ENCODE measurements around the gene DIP2C.

Gene DIP2C

GRCh38 chr10:494149-494542 is 195.3 kb downstream of the DIP2C start:
- no peak for DNase-seq (ENCODE audit: low spot score)

DNA sequence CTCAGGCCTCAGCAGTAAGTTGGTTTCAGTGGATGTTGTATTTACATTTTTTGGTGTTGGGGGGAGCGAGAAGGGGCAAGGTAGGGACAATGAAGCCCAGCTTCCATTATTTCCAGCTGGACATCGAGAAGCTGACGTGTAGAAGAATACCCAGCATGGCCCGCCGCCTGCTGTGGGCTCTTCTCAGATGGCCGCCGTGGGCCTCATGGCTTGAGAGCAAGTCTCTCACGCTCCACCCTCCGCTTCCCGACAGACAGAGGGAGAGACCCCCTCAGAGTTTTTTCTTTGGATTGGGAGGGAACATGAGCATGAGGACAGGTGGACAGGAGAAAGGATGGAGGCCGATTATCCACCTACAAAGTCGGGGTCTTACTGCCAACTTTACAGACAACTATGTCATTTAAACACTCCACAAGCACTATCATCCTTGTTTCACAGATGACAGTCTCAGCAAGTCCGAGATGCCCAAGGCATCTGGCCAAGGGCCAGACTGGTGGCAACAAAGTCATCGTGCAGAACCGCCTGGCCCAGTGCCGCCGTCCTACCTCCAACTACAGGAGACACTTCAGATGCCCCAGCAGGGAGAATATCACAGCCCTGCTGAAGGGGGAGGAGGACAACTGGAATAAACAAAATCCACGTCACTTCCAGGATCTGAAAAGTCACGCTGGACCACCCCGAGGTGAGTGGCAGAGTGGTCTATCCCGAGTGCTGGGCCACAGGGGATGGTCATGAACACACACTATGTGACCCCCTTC is 195.9 kb downstream of the DIP2C start:
- DNase-seq (ENCODE audit: low spot score) = no peak

- no peak for DNase-seq (ENCODE audit: low spot score)
These were observed 196.6 kb downstream of the DIP2C start for GRCh38 chr10:492836-493235.

- no peak for DNase-seq (ENCODE audit: low spot score)
These were observed 197.6 kb downstream of the DIP2C start for GRCh38 chr10:491667-492424.

DNA sequence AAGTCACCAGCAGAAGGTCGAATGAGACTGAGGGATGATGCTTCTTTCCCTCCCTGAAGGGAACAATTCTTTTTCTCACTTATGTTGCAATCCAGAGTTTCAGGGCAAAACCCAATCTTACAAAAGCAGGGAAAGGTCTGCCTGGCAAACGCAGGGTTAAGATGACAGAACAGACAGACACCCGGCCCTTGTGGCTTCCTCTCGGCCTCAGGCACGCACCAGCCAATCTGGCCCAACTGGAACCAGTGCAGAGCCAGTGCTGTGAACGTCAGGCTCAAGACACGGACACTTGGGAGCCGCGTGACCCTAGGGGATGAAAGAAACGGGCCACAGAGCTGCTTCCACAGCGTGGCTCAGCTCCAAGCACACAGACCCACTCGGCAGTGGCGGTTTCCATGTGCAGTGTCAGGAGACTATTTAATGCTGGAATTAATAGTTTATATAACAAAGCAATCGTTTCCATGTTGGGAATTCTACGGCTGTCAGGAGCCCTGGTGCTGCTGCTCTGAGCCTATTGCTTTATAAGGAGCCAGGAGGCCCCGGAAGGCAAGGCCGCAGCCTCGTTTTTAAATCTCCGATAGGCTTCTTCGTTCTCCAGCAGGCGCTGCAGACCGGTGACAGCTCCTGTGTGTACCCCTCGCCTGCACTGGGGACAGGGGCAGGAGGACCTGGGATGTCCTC is 198.4 kb downstream of the DIP2C start:
- no peak for DNase-seq (ENCODE audit: low spot score)

DNA sequence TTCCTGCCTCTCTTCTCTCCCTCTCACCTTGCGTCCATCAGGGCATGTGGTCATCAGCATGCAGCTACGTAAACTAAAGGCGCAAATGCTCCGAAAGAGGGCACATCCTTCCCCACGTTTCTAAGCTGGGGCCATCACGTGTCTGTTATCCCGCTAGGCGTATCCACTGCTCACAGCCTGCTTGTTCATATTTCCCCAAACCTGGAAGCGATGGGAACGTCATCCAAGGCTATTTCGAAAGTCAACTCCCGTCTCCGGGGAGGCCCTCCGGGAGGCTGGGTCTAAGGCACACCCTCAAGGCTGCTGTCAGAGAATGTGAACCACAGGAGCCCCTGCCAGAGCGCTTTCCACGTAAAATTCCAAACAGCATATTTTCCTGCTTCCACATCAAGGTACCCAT is 199.2 kb downstream of the DIP2C start:
- no peak for DNase-seq (ENCODE audit: low spot score)

DNA sequence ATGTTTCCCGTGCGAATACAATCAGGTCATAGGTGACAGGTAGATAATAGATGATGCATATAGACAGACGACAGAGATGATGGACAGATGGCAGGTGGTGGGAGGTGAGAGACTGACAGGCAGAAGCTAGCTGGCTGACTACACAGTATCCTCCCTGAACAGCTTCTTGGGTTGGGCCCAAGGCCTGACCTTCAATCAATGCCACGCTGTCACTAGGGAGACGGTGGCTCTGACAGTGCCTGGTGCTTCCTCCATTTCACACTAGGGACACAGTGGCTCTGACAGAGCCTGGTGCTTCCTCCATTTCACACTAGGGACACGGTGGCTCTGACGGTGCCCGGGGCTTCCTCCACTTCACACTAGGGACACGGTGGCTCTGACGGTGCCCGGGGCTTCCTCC is 200.1 kb downstream of the DIP2C start:
- no peak for DNase-seq (ENCODE audit: low spot score)

- no peak for DNase-seq (ENCODE audit: low spot score)
These were observed 200.6 kb downstream of the DIP2C start for GRCh38 chr10:488933-489215.

GRCh38 chr10:488081-488932 is 201.2 kb downstream of the DIP2C start:
- no peak for DNase-seq (ENCODE audit: low spot score)

DNA sequence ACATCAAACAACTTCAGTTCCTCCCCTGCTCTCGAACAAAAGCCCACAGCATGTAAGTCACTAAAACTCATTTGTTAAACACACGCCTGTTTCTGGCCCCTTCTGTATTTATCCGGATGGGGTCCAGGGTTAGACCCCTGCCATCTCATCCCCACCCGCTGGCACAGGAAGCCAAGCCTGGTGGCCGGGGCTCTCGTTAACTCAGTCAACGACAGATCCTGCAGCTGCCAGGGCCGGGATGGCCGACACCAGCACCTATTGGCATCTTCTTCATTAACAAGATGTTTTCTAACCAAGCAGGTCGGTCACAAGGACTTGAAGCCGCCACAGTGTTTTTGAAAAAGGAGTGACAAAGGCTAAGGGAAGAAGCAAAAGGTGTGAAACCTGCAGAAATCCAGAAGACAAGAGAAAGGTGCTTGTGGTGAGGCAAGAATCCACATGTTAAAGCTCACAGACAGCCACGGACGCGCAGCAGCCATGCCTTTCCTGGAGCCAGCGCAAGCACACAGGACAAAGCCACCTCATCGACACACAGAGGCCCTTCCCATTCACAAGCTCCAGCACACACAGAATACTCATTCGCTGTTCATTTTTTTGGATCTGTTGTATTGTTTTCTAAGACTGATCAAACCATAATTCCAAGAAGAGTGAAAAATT is 202.7 kb downstream of the DIP2C start:
- DNase-seq (ENCODE audit: low spot score) = no peak

- DNase-seq (ENCODE audit: low spot score) = no peak
These were observed 203.3 kb downstream of the DIP2C start for GRCh38 chr10:486206-486605.

GRCh38 chr10:485776-486175 is 203.7 kb downstream of the DIP2C start:
- no peak for DNase-seq (ENCODE audit: low spot score)

- DNase-seq (ENCODE audit: low spot score) = no peak
These were observed 204.4 kb downstream of the DIP2C start for GRCh38 chr10:484925-485661.

DNA sequence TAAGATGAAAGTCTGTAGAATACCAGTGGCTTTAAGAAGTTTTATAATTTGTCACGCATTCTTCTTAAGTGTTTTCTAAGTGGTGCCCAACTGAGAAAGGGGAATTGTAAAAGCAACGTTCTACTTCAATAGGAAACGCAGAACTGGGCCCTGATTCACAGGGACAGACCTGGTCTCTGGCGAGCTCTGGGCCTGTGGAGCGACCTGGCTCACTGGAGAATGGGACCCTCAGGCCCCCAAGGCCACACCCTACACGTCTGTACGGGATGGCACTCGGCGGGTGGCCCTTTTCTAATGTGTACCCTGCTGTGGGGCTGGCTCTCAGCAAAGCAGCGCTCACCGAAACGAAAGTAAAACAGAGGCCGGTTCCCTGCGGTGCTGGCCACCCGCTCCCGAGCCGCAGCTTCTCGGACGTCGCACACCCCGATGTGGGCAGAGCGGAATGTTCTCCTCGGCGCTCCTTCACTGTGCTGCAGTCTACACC is 205.0 kb downstream of the DIP2C start:
- no peak for DNase-seq (ENCODE audit: low spot score)

DNA sequence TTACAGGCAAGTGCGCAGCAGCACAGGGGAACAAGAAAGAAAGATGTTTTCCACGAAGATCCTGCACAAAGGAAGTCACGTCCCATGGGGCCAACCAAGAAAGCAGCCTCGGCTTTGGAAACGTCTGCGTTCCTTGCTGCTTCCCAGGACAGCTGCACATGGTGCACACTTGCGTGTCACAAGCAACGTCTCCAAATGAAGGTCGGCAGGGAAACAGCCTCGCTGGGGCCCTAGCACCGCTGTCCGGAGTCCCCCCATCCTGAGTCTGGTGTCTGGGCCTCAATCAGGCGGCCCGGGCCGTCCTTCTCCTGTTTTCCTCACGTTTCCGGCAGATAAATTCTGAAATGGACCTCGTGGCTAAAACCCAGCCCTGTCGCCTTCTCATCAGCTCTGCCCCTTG is 206.2 kb downstream of the DIP2C start:
- no peak for DNase-seq (ENCODE audit: low spot score)

GRCh38 chr10:482848-483247 is 206.6 kb downstream of the DIP2C start:
- no peak for DNase-seq (ENCODE audit: low spot score)

DNA sequence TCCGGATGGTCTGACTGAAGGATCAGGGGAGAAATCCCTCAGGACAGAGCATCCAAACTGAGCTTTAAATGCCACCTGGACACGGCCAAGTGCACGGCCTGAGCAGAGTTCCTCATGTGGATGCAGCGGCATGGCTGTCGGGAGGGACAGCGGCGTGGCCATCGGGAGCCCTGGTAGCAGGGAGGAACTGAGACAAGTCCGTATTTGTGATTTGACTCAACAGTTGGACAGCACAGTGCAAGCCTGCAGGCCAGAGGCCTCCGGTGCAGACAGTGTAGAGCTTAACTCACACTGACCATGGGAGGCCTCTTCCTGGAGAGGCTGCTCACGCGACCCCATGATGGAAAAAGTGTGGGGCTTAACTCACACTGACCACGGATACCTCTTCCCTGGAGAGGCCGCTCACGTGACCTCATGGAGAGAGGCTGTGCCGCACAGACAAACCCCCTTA is 207.4 kb downstream of the DIP2C start:
- DNase-seq (ENCODE audit: low spot score) = no peak

DNA sequence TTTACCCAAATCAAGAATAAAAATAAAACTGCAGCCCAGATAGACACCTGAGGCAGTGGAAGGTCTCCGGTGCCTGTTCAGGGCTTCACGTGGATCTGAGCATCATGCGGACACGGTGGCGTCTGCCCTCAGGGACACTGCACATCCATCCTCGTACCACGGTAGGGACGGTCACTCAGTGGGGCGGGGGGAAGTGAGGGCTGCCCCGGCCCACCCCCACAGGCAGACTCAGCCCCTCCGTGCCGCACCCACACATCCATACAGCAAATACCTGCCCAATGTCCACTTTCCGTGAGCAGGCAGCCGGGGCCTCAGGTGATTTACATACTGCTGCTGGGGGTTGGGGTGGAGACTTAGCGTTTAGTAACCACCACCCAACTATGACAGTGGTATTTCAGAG is 207.8 kb downstream of the DIP2C start:
- no peak for DNase-seq (ENCODE audit: low spot score)

GRCh38 chr10:480928-481552 is 208.4 kb downstream of the DIP2C start:
- no peak for DNase-seq (ENCODE audit: low spot score)

DNA sequence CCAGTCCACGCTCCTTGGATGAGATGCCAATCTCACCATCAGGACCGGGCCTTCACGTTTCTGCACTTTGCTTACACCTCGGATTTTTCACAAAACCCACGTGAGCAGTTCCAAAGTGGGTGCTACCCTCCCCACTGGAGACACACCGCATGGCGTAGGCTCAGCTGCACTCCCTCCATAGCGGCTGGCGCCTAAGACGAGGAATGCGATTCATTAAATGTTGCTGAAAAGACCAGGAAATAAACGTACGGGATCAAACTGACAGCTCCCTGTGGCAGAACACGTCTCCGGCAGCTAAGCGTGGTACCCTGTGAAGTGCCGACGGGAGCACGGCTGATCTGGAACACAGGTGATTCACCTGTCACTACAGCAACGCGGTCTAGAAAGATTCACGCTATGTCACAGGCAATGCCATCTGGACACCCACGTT is 209.0 kb downstream of the DIP2C start:
- DNase-seq (ENCODE audit: low spot score) = no peak

Measured in germinal center (tissue), 1 donor.